Measurements from ENCODE around the gene GK2. TPM values are rescaled to one million over a fixed set of nuclear protein-coding genes. Genes with fewer than 3 reads are reported as not detected.

The GK2 gene
- not detected for total RNA-seq

DNA sequence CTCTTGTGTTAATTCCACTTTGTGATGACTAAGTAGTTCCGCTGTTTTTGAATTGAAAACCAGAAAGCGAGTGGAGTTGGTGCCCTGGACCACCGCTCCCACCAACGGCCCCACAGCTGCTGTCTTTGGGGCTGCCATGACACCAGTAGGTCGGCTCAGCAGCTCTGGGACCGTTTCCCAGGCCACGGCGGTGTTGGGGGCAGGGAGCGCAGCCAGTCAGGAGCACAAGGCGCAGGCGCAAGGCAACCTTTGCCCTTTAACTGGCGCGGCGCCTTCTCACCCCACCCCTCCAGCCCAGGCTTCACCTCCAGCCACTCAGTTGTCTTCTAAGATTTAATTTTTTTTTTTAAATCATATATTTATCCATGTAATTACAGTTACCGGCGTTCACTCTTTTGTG, at the start of gene GK2:
TSS of gene GK2 (minus strand) at position 166 of the 400 bp plus-strand sequence. CDS start at position 138, 28 bp downstream.
- DNase-seq, result no peak

DNA sequence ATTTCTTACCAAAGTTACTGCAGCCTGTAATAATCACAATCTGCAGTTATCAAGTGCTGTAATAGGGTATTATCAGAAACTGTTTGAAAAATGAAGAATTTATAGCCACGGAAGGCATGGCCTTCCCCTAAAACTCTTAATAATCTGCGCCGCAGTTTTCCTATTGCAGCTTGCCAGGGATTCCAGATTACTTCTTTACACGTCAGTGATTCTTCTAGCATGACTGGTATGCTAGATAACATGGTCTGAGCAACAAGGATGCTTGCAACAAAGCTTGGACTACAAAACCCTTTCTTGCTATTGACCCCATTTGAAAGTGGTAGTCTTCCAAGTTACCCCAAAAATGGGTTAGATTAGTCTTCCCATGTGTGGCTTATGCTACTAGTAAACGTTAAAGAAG, 47.2 kb upstream of the GK2 start:
- DNase-seq, result no peak

DNA sequence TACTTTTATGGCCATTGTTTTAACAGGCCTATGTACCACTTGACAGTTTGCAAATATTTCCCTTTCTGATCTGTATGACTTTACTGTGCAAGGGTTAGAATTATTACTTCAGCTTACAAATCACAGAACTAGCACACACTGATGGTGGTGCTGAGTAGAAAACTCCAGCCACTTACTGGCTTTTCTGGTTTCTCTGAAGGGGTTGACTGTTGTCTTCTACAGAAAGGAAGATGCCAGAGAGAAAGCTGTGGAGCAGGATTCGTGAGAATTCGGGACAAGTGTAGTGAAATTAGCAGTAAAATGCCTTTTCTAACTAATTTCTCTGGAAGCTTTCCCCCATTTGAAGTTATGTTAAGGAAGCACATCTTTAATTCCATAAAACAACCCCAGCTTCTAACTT, 46.6 kb upstream of the GK2 start:
- no peak for DNase-seq

DNA sequence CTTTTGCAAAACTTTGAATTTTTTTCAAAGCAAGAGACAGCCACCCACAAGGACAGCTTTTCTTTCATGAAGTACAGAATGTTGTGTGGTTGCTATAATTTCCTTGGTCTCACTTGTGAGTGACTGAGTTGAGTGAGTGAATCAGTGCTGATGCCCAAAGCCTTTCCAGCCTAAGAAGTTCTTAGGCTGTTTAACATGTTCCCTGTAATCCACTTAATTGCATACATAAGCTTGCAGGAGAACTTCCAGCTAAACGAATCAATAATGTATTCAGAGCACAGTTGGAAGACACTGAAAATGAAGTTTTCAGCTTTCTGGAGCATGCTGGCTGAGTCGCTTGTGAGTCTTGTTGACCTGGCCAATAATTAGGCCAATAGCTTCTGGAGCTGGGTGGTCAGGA, 42.0 kb upstream of the GK2 start:
- no peak for DNase-seq

GRCh38 chr4:79446145-79446544, 38.1 kb upstream of the GK2 start:
- no peak for DNase-seq

GRCh38 chr4:79445371-79445781, 37.3 kb upstream of the GK2 start:
- no peak for DNase-seq

- no peak for DNase-seq
These were observed 34.4 kb upstream of the GK2 start for GRCh38 chr4:79442422-79442821.

GRCh38 chr4:79439489-79439888, 31.5 kb upstream of the GK2 start:
- no peak for DNase-seq

DNA sequence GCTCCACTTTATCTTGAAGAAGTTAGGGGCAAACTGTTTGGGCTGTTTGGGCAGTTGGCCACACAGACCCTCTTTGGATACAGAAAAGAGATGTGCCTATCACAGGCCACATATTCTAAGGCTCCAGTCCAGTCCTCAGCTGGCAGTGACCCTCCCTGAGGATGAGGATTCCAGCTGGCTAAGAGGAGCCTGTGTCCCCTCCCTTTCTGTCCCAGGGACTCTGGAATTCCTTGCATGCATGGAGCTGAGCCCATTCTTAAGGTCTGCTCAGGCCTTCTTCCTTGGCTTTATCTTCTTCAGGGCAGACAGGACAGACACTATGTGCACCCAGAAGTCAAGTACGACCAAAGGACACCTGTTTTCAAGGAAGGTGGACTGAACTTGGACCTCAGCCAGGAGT, 23.8 kb upstream of the GK2 start:
- no peak for DNase-seq

GRCh38 chr4:79429113-79429903, 21.3 kb upstream of the GK2 start:
- DNase-seq, result no peak

DNA sequence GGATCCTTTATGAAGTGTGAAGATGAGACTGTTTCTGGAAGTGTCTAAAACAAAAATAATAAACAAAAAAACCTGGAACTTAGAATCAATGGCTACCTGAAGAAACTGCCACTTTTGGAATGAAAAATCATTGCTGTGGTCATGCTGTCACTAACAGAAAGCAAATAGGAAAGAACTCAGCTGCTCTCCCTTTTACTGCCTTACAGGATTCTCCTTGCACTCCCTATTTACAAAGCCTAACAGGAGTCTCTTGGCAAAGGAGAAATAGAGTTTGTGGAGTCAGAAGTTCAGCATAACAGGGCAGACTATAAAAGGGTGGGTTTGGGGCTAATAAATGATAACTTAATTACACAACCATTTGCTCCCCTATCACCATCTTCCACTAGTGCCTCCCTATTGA, 19.0 kb upstream of the GK2 start:
- DNase-seq, result no peak

DNA sequence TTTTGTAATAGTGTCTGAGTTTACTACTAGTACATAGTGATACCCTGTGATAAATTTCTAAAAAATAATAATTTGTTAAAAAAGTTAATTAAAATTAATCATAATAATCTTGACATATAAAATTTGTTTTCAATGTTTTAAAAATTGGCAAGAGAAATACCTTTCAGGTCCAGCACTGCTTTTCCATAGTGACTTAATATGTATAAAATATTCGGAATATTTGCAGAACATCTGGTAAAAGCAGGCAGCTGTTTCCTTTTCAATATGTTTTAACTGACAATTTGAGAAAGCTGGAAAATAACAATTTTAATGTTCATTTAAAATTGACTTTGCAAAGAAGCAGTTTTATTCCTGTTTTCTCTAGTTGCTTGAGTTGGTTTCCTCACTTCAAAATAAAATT, 17.6 kb upstream of the GK2 start:
- no peak for DNase-seq

GRCh38 chr4:79421483-79421882, 13.5 kb upstream of the GK2 start:
- no peak for DNase-seq

- DNase-seq, result no peak
These were observed 5.9 kb upstream of the GK2 start for GRCh38 chr4:79413886-79414285.

GRCh38 chr4:79413032-79413885, 5.2 kb upstream of the GK2 start:
- DNase-seq, result no peak

GRCh38 chr4:79404666-79405065, 3.4 kb downstream of the GK2 start:
- DNase-seq, result no peak

- DNase-seq, result no peak
These were observed 4.7 kb downstream of the GK2 start for GRCh38 chr4:79403356-79403755.

DNA sequence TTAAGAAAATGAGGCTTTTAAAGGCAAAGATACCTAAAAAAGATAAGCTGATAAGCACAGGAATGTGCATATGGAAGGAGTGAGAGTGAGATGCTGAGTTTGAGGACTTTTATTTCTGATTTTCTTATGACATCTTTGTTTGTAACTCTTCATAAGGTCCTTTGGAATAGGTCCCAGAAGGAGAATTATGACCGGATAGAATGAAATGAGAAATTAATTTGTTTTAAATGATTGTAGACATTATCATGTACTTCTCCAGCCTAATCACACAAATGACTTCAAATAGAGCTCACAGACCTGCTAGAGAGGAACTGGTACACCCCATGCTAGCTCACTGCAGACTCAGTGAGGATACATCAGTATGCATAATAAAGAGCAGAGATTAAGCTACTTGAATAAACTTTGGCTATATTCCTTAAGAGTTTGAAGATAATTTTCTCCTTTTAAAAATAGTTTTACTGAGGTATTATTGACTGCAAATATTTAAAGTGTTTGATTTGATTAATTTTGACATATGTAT, 5.6 kb downstream of the GK2 start:
- DNase-seq, result no peak

GRCh38 chr4:79399076-79399475, 9.0 kb downstream of the GK2 start:
- no peak for DNase-seq

- DNase-seq, result no peak
These were observed 10.1 kb downstream of the GK2 start for GRCh38 chr4:79397951-79398350.

GRCh38 chr4:79396794-79397193, 11.2 kb downstream of the GK2 start:
- no peak for DNase-seq

DNA sequence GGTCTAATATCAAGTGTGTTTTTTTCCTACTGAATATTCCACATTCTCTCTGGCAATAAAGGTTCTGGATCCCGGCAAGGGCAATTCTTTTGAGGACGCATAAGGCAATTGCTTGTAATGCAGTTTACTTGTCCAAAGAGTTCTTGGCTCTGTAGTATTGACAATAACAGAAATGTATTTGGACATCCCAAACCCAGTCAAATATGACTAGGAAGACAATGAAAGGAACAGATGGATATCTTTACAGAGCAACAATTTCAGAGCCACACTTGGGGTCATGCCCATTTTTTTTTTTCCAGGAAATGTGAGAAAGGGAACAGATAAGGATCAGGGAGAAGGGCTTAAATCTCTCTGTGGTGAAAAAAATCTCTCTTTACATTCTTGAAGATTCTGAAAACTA, 12.2 kb downstream of the GK2 start:
- no peak for DNase-seq

GRCh38 chr4:79390890-79391289, 17.1 kb downstream of the GK2 start:
- DNase-seq, result no peak

- no peak for DNase-seq
These were observed 22.4 kb downstream of the GK2 start for GRCh38 chr4:79385641-79386040.

All from effector CD4-positive, alpha-beta T cell (primary cell).